HepG2 (cell line): ENCODE data around the gene MIER1. TPM values are rescaled to one million over a fixed set of nuclear protein-coding genes. Genes with fewer than 3 reads are reported as not detected.
A peak's percentile ranks its signal among the peaks of the same experiment; 100 is the strongest.

Experiments
- CBX1 ChIP-seq: IDR thresholded peaks from one replicate; pipeline ENCODE4 v1.6.1; 2016; ENCODE audit warnings: antibody characterized with exemption, low read depth
- ESRRA ChIP-seq: sonication (generic); formaldehyde crosslinking; IDR thresholded peaks from 2 replicates; pipeline ENCODE4 v1.5.1; 2020; ENCODE audit warnings: mild to moderate bottlenecking, low read depth, missing genetic modification reagents
- FOSL1 ChIP-seq: sonication (generic); formaldehyde crosslinking; IDR thresholded peaks from 2 replicates; pipeline ENCODE4 v1.9.0; 2021; ENCODE audit warnings: missing genetic modification reagents, borderline replicate concordance
- KLF11 ChIP-seq: IDR thresholded peaks from 2 replicates; pipeline ENCODE4 v1.6.1; 2016; ENCODE audit warnings: missing compliant biosample characterization
- MEF2D ChIP-seq: sonication (generic); formaldehyde crosslinking; IDR thresholded peaks from 2 replicates; pipeline ENCODE4 v1.5.1; 2020; ENCODE audit warnings: mild to moderate bottlenecking, missing genetic modification reagents
- MIER2 ChIP-seq: IDR thresholded peaks from 2 replicates; pipeline ENCODE4 v1.6.1; 2016; ENCODE audit warnings: missing biosample characterization, missing genetic modification reagents
- PAWR ChIP-seq: sonication (generic); formaldehyde crosslinking; IDR thresholded peaks from 2 replicates; pipeline ENCODE4 v1.4.0; 2020; ENCODE audit warnings: missing genetic modification reagents, mild to moderate bottlenecking, borderline replicate concordance
- PHB2 ChIP-seq: fragments of 450-650 bp; IDR thresholded peaks from 2 replicates; pipeline ENCODE4 v1.6.1; 2018; ENCODE audit not compliant: partially characterized antibody
- POLR2G ChIP-seq: fragments of 200-400 bp; formaldehyde crosslinking; IDR thresholded peaks from 2 replicates; pipeline ENCODE4 v1.6.1; 2018; ENCODE audit warnings: mild to moderate bottlenecking, low read depth, low read length, moderate library complexity
- REXO4 ChIP-seq: sonication (generic); formaldehyde crosslinking; IDR thresholded peaks from 2 replicates; pipeline ENCODE4 v1.8.0; 2022; ENCODE audit warnings: missing genetic modification reagents, mild to moderate bottlenecking, borderline replicate concordance
- SALL1 ChIP-seq: sonication (generic); formaldehyde crosslinking; IDR thresholded peaks from 2 replicates; pipeline ENCODE4 v1.8.0; 2022; ENCODE audit warnings: mild to moderate bottlenecking, missing genetic modification reagents
- SAP130 ChIP-seq: IDR thresholded peaks from 2 replicates; pipeline ENCODE4 v1.6.1; 2016; ENCODE audit warnings: low read depth
- SATB2 ChIP-seq: sonication (generic); formaldehyde crosslinking; IDR thresholded peaks from 2 replicates; pipeline ENCODE4 v1.5.0; 2020; ENCODE audit warnings: missing genetic modification reagents
- SMARCC2 ChIP-seq: fragments of 450-650 bp; IDR thresholded peaks from 2 replicates; pipeline ENCODE4 v1.6.1; 2017; ENCODE audit warnings: antibody characterized with exemption, mild to moderate bottlenecking
- ZBTB1 ChIP-seq: sonication (generic); formaldehyde crosslinking; IDR thresholded peaks from 2 replicates; pipeline ENCODE4 v1.4.0; 2020; ENCODE audit warnings: missing genetic modification reagents, borderline replicate concordance
- ZKSCAN5 ChIP-seq: sonication (generic); formaldehyde crosslinking; IDR thresholded peaks from 2 replicates; pipeline ENCODE4 v1.5.1; 2020; ENCODE audit warnings: mild to moderate bottlenecking, missing genetic modification reagents
- ZNF776 ChIP-seq: sonication (generic); formaldehyde crosslinking; IDR thresholded peaks from 2 replicates; pipeline ENCODE4 v1.4.0; 2020; ENCODE audit warnings: mild to moderate bottlenecking, missing genetic modification reagents
- ZNF891 ChIP-seq: sonication (generic); formaldehyde crosslinking; IDR thresholded peaks from 2 replicates; pipeline ENCODE4 v1.5.0; 2020; ENCODE audit warnings: mild to moderate bottlenecking, missing genetic modification reagents
- polyA plus RNA-seq, 8 experiments: library from polyadenylated mRNA; depleted of rRNA in 3 of 8; stranded (reverse) in 7 of 8; unstranded in 1 of 8; fragments of >200 nt; fragmentation: Illumina TruSeq in 4 of 8; extraction: Trizol in 4 of 8; gene quantifications; 2 replicates each; pipeline versions ENCODE4 v1.2.1 to v1.2.3, GENCODE V29; 2011 to 2016; ENCODE audit warnings: low read depth in 4 of 8, missing spikeins in 1 of 8, mixed read lengths in 1 of 8; ENCODE audit not compliant: insufficient read depth in 1 of 8
- total RNA-seq, 5 experiments: library from RNA; depleted of rRNA; stranded (reverse); fragments of >200 nt; fragmentation: Illumina TruSeq; extraction: Trizol; gene quantifications; 2 replicates each; pipeline ENCODE4 v1.2.3, GENCODE V29; 2016; ENCODE audit warnings: low read depth in 1 of 5
- TF ChIP-seq, protein P1 (sequence below): sonication (generic); formaldehyde crosslinking; IDR thresholded peaks from 2 replicates; pipeline ENCODE4 v1.5.0; 2020; ENCODE audit warnings: mild to moderate bottlenecking, missing genetic modification reagents, borderline replicate concordance
- TF ChIP-seq, protein P2 (sequence below): sonication (generic); formaldehyde crosslinking; IDR thresholded peaks from 2 replicates; pipeline ENCODE4 v1.4.0; 2020; ENCODE audit warnings: missing genetic modification reagents
- TF ChIP-seq, protein P3 (sequence below): sonication (generic); formaldehyde crosslinking; IDR thresholded peaks from 2 replicates; pipeline ENCODE4 v1.5.0; 2020; ENCODE audit warnings: mild to moderate bottlenecking, missing genetic modification reagents

Gene MIER1
- total and polyA plus RNA-seq, 2 of the 13 experiments (the other 11 are each of a cell fraction or from before 2014, with no cell fraction given): 7.0 to 30.4 TPM

DNA sequence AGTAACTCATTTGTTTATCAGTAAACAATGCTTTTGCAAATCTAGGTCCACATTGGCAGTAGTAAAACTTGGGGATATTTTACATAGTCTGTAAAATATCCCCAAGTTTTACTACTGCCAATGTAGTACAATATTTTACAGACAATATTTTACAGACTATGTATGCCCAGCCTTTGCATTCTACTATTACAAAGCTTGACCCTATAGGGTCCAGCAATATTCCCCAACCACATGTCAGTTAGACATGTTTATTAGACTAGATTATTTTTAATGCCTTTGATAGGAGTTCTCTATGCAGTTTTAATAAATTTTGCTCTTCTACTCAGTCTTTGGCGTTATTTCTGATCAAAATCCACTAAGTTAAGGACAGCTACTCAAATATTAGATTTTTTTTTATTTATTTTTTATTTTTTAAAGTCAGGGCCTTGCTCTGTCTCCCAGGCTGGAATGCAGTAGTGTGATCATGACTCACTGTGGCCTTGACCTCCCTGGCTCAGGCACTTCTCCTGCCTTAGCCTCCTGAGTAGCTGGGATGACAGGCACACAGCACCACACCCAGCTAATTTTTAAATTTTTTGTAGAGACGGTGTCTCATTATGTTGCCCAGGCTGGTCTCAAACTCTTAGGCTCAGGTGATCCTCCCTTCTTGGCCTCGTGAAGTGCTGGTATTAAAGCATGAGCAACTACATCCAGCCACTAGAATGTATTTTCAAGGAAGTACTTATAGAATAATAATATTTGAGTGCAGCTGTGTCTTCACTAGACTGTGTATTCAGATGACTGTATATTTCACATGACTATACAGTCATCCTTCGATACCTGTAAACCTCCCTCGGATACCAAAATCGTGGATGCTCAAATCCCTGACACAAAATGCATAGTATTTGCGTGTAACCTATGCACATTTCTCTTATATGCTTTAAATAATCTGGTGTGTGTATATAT lies 19.8 kb downstream of the MIER1 start (continued):
- peak; percentile 36; the same call in 1 of the 2 replicates for TF ChIP-seq SALL1 (CRISPR knock-in tag)
- no peak for TF ChIP-seq SMARCC2
- no peak for TF ChIP-seq ZNF776
- no peak for TF ChIP-seq CBX1
- peak; percentile 71 for TF ChIP-seq SAP130 (CRISPR knock-in tag)
- TF ChIP-seq KLF11: no peak
- TF ChIP-seq, protein P1, sequence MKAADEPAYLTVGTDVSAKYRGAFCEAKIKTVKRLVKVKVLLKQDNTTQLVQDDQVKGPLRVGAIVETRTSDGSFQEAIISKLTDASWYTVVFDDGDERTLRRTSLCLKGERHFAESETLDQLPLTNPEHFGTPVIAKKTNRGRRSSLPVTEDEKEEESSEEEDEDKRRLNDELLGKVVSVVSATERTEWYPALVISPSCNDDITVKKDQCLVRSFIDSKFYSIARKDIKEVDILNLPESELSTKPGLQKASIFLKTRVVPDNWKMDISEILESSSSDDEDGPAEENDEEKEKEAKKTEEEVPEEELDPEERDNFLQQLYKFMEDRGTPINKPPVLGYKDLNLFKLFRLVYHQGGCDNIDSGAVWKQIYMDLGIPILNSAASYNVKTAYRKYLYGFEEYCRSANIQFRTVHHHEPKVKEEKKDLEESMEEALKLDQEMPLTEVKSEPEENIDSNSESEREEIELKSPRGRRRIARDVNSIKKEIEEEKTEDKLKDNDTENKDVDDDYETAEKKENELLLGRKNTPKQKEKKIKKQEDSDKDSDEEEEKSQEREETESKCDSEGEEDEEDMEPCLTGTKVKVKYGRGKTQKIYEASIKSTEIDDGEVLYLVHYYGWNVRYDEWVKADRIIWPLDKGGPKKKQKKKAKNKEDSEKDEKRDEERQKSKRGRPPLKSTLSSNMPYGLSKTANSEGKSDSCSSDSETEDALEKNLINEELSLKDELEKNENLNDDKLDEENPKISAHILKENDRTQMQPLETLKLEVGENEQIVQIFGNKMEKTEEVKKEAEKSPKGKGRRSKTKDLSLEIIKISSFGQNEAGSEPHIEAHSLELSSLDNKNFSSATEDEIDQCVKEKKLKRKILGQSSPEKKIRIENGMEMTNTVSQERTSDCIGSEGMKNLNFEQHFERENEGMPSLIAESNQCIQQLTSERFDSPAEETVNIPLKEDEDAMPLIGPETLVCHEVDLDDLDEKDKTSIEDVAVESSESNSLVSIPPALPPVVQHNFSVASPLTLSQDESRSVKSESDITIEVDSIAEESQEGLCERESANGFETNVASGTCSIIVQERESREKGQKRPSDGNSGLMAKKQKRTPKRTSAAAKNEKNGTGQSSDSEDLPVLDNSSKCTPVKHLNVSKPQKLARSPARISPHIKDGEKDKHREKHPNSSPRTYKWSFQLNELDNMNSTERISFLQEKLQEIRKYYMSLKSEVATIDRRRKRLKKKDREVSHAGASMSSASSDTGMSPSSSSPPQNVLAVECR (CRISPR knock-in tag): no peak
- TF ChIP-seq PHB2: no peak
- TF ChIP-seq, protein P2, sequence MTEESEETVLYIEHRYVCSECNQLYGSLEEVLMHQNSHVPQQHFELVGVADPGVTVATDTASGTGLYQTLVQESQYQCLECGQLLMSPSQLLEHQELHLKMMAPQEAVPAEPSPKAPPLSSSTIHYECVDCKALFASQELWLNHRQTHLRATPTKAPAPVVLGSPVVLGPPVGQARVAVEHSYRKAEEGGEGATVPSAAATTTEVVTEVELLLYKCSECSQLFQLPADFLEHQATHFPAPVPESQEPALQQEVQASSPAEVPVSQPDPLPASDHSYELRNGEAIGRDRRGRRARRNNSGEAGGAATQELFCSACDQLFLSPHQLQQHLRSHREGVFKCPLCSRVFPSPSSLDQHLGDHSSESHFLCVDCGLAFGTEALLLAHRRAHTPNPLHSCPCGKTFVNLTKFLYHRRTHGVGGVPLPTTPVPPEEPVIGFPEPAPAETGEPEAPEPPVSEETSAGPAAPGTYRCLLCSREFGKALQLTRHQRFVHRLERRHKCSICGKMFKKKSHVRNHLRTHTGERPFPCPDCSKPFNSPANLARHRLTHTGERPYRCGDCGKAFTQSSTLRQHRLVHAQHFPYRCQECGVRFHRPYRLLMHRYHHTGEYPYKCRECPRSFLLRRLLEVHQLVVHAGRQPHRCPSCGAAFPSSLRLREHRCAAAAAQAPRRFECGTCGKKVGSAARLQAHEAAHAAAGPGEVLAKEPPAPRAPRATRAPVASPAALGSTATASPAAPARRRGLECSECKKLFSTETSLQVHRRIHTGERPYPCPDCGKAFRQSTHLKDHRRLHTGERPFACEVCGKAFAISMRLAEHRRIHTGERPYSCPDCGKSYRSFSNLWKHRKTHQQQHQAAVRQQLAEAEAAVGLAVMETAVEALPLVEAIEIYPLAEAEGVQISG (CRISPR knock-in tag): no peak
- no peak for TF ChIP-seq ZKSCAN5 (CRISPR knock-in tag)
- no peak for TF ChIP-seq MEF2D (CRISPR knock-in tag)
- TF ChIP-seq ZNF891 (CRISPR knock-in tag): no peak
- TF ChIP-seq REXO4 (CRISPR knock-in tag): no peak
- TF ChIP-seq PAWR: no peak
- no peak for TF ChIP-seq ZBTB1 (CRISPR knock-in tag)
- no peak for TF ChIP-seq SATB2
- TF ChIP-seq ESRRA (CRISPR knock-in tag): no peak
- no peak for TF ChIP-seq POLR2G
- no peak for TF ChIP-seq MIER2 (CRISPR knock-in tag)
- TF ChIP-seq, protein P3, sequence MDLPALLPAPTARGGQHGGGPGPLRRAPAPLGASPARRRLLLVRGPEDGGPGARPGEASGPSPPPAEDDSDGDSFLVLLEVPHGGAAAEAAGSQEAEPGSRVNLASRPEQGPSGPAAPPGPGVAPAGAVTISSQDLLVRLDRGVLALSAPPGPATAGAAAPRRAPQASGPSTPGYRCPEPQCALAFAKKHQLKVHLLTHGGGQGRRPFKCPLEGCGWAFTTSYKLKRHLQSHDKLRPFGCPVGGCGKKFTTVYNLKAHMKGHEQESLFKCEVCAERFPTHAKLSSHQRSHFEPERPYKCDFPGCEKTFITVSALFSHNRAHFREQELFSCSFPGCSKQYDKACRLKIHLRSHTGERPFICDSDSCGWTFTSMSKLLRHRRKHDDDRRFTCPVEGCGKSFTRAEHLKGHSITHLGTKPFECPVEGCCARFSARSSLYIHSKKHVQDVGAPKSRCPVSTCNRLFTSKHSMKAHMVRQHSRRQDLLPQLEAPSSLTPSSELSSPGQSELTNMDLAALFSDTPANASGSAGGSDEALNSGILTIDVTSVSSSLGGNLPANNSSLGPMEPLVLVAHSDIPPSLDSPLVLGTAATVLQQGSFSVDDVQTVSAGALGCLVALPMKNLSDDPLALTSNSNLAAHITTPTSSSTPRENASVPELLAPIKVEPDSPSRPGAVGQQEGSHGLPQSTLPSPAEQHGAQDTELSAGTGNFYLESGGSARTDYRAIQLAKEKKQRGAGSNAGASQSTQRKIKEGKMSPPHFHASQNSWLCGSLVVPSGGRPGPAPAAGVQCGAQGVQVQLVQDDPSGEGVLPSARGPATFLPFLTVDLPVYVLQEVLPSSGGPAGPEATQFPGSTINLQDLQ (CRISPR knock-in tag): no peak
- TF ChIP-seq FOSL1 (CRISPR knock-in tag): peak; percentile 77
